Esophagus muscularis mucosa (tissue), 3 donors: Measurements from ENCODE around the gene ACY1.

Experiments used
- POLR2A ChIP-seq: fragments of 450-650 bp; IDR thresholded peaks from one replicate; pipeline ENCODE4 v1.6.1; 2017; ENCODE audit warnings: antibody characterized with exemption, moderate library complexity, mild to moderate bottlenecking, low read depth
- TF ChIP-seq, protein P1 (sequence below), 3 experiments: fragments of 200-600 bp in 2 of 3; fragments of 450-650 bp in 1 of 3; sonication (generic) in 2 of 3; IDR thresholded peaks; one replicate each; pipeline ENCODE4 v1.5.1; 2017 to 2019; ENCODE audit warnings: antibody characterized with exemption in 3 of 3, mild to moderate bottlenecking in 2 of 3, moderate library complexity in 1 of 3

DNA sequence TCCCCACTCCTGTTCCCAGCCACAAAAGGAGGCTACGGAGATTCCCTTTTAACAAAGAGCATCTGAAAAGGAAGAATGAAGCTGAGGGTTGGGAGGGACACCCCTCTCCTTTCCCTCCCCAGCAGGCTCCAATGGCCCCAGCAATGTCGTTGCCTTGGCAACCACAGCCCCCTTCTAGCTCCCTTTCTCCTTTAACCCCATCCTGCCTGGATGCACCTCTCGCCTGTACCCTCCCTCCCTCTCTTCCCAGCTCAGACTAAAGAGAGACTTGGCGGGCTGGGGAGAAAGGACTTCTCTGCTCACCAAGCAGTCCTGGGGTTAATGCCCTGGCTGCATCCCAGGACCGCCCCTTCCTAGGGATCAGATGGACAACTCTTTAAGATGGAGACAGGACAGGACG, 19.4 kb downstream of the ACY1 start:
- TF ChIP-seq, protein P1, sequence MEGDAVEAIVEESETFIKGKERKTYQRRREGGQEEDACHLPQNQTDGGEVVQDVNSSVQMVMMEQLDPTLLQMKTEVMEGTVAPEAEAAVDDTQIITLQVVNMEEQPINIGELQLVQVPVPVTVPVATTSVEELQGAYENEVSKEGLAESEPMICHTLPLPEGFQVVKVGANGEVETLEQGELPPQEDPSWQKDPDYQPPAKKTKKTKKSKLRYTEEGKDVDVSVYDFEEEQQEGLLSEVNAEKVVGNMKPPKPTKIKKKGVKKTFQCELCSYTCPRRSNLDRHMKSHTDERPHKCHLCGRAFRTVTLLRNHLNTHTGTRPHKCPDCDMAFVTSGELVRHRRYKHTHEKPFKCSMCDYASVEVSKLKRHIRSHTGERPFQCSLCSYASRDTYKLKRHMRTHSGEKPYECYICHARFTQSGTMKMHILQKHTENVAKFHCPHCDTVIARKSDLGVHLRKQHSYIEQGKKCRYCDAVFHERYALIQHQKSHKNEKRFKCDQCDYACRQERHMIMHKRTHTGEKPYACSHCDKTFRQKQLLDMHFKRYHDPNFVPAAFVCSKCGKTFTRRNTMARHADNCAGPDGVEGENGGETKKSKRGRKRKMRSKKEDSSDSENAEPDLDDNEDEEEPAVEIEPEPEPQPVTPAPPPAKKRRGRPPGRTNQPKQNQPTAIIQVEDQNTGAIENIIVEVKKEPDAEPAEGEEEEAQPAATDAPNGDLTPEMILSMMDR (IDR thresholded peaks at IDR 0.05), result no peak
- no peak for TF ChIP-seq POLR2A
